ENCODE measurements around the gene APOBR.

DNA sequence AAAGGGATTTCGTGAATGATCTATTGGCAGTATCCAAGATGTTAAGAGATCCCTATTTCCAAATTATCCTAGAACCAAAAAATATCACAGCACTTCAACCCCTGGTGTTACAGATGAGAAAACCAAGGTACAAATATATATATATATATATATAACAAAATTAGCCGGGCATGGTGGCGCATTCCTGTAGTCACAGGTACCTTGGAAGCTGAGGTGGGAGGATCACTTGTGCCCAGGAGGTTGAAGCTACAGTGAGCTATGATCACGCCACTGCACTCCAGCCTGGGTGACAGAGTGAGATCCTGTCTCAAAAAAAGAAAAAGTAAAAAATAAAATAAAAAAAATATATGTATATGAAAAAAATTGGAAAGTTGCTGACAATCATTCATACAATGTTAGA is 1.9 kb upstream of the APOBR start:
- no peak for TF ChIP-seq POLR2A (IDR thresholded peaks at IDR 0.05)
- TF ChIP-seq, protein P1, sequence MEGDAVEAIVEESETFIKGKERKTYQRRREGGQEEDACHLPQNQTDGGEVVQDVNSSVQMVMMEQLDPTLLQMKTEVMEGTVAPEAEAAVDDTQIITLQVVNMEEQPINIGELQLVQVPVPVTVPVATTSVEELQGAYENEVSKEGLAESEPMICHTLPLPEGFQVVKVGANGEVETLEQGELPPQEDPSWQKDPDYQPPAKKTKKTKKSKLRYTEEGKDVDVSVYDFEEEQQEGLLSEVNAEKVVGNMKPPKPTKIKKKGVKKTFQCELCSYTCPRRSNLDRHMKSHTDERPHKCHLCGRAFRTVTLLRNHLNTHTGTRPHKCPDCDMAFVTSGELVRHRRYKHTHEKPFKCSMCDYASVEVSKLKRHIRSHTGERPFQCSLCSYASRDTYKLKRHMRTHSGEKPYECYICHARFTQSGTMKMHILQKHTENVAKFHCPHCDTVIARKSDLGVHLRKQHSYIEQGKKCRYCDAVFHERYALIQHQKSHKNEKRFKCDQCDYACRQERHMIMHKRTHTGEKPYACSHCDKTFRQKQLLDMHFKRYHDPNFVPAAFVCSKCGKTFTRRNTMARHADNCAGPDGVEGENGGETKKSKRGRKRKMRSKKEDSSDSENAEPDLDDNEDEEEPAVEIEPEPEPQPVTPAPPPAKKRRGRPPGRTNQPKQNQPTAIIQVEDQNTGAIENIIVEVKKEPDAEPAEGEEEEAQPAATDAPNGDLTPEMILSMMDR (IDR thresholded peaks at IDR 0.05): no peak
